ENCODE measurements around the gene FBN1. TPM values are rescaled to one million over a fixed set of nuclear protein-coding genes. Genes with fewer than 3 reads are reported as not detected.

Gene FBN1
- total and polyA plus RNA-seq, 10 of the 15 experiments (the other 5 are each of a cell fraction or from before 2014, with no cell fraction given): 2.2 to 15.3 (median 7.0) TPM

DNA sequence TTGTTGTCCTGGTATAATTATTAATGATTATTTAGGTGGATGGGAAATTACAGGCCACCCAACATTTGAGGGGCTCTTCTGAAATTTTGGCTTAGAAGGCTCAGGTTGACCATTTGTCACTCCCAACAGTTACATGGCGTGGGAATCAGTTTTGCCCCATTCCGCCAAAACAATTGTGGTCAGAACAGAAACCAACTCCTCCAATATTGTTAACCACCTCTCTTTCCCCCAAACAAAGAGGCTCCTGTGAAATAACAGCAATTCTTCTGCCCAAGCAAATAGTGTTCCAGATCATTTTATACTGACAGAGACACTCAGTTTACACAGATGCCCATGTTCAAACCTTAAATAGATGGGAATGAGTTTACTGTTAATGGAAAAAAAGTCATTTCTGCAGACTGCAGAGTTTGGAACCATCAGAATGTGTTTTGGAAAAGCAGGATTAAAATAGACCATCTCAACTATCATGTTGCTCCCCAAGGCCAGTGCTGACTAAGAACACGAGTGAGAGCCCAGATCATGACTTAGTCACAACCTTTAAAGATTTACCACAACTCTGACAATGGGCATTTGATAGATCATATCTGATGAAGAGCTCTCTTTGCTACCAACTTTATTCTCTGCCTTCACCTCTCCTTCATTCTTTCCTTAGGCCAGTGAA, 212.2 kb downstream of the FBN1 start (continued):
- TF ChIP-seq, protein P1, sequence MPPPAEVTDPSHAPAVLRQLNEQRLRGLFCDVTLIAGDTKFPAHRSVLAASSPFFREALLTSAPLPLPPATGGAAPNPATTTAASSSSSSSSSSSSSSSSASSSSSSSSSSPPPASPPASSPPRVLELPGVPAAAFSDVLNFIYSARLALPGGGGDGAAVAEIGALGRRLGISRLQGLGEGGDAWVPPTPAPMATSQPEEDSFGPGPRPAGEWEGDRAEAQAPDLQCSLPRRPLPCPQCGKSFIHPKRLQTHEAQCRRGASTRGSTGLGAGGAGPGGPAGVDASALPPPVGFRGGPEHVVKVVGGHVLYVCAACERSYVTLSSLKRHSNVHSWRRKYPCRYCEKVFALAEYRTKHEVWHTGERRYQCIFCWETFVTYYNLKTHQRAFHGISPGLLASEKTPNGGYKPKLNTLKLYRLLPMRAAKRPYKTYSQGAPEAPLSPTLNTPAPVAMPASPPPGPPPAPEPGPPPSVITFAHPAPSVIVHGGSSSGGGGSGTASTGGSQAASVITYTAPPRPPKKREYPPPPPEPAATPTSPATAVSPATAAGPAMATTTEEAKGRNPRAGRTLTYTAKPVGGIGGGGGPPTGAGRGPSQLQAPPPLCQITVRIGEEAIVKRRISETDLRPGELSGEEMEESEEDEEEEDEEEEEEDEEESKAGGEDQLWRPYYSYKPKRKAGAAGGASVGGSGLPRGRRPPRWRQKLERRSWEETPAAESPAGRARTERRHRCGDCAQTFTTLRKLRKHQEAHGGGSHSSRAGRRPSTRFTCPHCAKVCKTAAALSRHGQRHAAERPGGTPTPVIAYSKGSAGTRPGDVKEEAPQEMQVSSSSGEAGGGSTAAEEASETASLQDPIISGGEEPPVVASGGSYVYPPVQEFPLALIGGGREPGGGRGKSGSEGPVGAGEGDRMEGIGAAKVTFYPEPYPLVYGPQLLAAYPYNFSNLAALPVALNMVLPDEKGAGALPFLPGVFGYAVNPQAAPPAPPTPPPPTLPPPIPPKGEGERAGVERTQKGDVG (CRISPR knock-in tag; IDR thresholded peaks at IDR 0.05): no peak
- no peak for TF ChIP-seq GABPA (IDR thresholded peaks at IDR 0.05; ENCODE audit: low read depth)
- TF ChIP-seq POLR2AphosphoS5 (IDR thresholded peaks at IDR 0.05; ENCODE audit: low read length): no peak
- peak; percentile 88; the same call in 1 of the 2 replicates for TF ChIP-seq IRF4 (IDR thresholded peaks at IDR 0.05; ENCODE audit: low read depth, low read length)
- TF ChIP-seq EGR1 (IDR thresholded peaks at IDR 0.05; ENCODE audit: borderline replicate concordance in 1 of 2, low read depth in 2 of 2, low read length in 2 of 2): no peak
- TF ChIP-seq SIN3A (IDR thresholded peaks at IDR 0.05; ENCODE audit: low read depth, low read length): no peak
- no peak for TF ChIP-seq NR2F1 (conservative IDR thresholded peaks at IDR 0.05)
- TF ChIP-seq ATF7 (IDR thresholded peaks at IDR 0.05; ENCODE audit: low read depth): no peak
- TF ChIP-seq RAD51 (IDR thresholded peaks at IDR 0.05): no peak
- TF ChIP-seq NR2C2 (IDR thresholded peaks at IDR 0.05; ENCODE audit: borderline replicate concordance, control insufficient read depth, insufficient read length, low read depth): no peak
- no peak for TF ChIP-seq RFX5 (IDR thresholded peaks at IDR 0.05; ENCODE audit: low read depth, low read length)
- TF ChIP-seq ZNF217 (IDR thresholded peaks at IDR 0.05): no peak
- TF ChIP-seq MEF2A (IDR thresholded peaks at IDR 0.05; ENCODE audit: insufficient read depth, low read depth, low read length): 0 out of 2 replicates have a peak, but pooled peaks have one; percentile 35
- 0 out of 2 replicates have a peak, but pooled peaks have one; percentile 34 for TF ChIP-seq MTA2 (IDR thresholded peaks at IDR 0.05; ENCODE audit: low read depth)
- no peak for TF ChIP-seq ZNF207 (IDR thresholded peaks at IDR 0.05; ENCODE audit: borderline replicate concordance)
- TF ChIP-seq IKZF1 (conservative IDR thresholded peaks at IDR 0.05): no peak; the same call in 1 of the 2 replicates
- no peak for TF ChIP-seq ZNF384 (IDR thresholded peaks at IDR 0.05; ENCODE audit: borderline replicate concordance, low read depth, low read length)
- no peak for TF ChIP-seq SMAD5 (IDR thresholded peaks at IDR 0.05; ENCODE audit: low read depth)
- no peak for TF ChIP-seq CBX5 (IDR thresholded peaks at IDR 0.05; ENCODE audit: low read depth)
- TF ChIP-seq TCF7 (IDR thresholded peaks at IDR 0.05; ENCODE audit: borderline replicate concordance): 0 out of 2 replicates have a peak, but pooled peaks have one; percentile 37
- TF ChIP-seq, protein P2, sequence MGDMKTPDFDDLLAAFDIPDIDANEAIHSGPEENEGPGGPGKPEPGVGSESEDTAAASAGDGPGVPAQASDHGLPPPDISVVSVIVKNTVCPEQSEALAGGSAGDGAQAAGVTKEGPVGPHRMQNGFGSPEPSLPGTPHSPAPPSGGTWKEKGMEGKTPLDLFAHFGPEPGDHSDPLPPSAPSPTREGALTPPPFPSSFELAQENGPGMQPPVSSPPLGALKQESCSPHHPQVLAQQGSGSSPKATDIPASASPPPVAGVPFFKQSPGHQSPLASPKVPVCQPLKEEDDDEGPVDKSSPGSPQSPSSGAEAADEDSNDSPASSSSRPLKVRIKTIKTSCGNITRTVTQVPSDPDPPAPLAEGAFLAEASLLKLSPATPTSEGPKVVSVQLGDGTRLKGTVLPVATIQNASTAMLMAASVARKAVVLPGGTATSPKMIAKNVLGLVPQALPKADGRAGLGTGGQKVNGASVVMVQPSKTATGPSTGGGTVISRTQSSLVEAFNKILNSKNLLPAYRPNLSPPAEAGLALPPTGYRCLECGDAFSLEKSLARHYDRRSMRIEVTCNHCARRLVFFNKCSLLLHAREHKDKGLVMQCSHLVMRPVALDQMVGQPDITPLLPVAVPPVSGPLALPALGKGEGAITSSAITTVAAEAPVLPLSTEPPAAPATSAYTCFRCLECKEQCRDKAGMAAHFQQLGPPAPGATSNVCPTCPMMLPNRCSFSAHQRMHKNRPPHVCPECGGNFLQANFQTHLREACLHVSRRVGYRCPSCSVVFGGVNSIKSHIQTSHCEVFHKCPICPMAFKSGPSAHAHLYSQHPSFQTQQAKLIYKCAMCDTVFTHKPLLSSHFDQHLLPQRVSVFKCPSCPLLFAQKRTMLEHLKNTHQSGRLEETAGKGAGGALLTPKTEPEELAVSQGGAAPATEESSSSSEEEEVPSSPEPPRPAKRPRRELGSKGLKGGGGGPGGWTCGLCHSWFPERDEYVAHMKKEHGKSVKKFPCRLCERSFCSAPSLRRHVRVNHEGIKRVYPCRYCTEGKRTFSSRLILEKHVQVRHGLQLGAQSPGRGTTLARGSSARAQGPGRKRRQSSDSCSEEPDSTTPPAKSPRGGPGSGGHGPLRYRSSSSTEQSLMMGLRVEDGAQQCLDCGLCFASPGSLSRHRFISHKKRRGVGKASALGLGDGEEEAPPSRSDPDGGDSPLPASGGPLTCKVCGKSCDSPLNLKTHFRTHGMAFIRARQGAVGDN (IDR thresholded peaks at IDR 0.05): no peak
- no peak for TF ChIP-seq HDAC6 (IDR thresholded peaks at IDR 0.05; ENCODE audit: unreplicated experiment)
- no peak for TF ChIP-seq MXI1 (IDR thresholded peaks at IDR 0.05; ENCODE audit: low read depth, low read length)
- TF ChIP-seq SRF (IDR thresholded peaks at IDR 0.05; ENCODE audit: low read depth in 2 of 2, low read length in 2 of 2): peak in 1 of 2 experiments; percentile 50; a peak in 1 of 4 replicates
- TF ChIP-seq IKZF2 (IDR thresholded peaks at IDR 0.05): peak; percentile 45 to 54; a peak in 3 of 4 replicates
- no peak for TF ChIP-seq BHLHE40 (IDR thresholded peaks at IDR 0.05; ENCODE audit: borderline replicate concordance in 1 of 2, low read depth in 2 of 2, low read length in 1 of 2)
